HEK293 (cell line): ENCODE measurements around the gene POLR1D.

ENCODE experiments used
- GLI4 ChIP-seq: fragments of 450-650 bp; formaldehyde crosslinking; IDR thresholded peaks from 2 replicates; pipeline ENCODE4 v1.5.1; 2016; ENCODE audit warnings: missing biosample characterization, missing genetic modification characterization
- IKZF3 ChIP-seq: fragments of 450-650 bp; IDR thresholded peaks from 2 replicates; pipeline ENCODE4 v1.5.0; 2018; ENCODE audit warnings: missing biosample characterization, mild to moderate bottlenecking, missing genetic modification characterization, moderate library complexity
- PRDM1 ChIP-seq: fragments of 450-650 bp; formaldehyde crosslinking; IDR thresholded peaks from 2 replicates; pipeline ENCODE4; 2016; ENCODE audit warnings: missing biosample characterization, missing genetic modification characterization
- PRDM4 ChIP-seq: fragments of 450-650 bp; formaldehyde crosslinking; IDR thresholded peaks from 2 replicates; pipeline ENCODE4 v1.5.1; 2017; ENCODE audit warnings: missing biosample characterization, missing genetic modification characterization
- TSHZ1 ChIP-seq: fragments of 450-650 bp; formaldehyde crosslinking; IDR thresholded peaks from 2 replicates; pipeline ENCODE4 v1.5.1; 2016; ENCODE audit warnings: missing biosample characterization, missing genetic modification characterization, borderline replicate concordance
- WT1 ChIP-seq: fragments of 450-650 bp; formaldehyde crosslinking; IDR thresholded peaks from 2 replicates; pipeline ENCODE4 v1.5.1; 2016; ENCODE audit warnings: missing biosample characterization, missing genetic modification characterization
- ZEB2 ChIP-seq: fragments of 450-650 bp; formaldehyde crosslinking; IDR thresholded peaks from 2 replicates; pipeline ENCODE4 v1.5.1; 2016; ENCODE audit warnings: missing biosample characterization, missing genetic modification characterization
- ZNF155 ChIP-seq: fragments of 450-650 bp; formaldehyde crosslinking; IDR thresholded peaks from 2 replicates; pipeline ENCODE4 v1.5.1; 2016; ENCODE audit warnings: missing biosample characterization, missing genetic modification characterization
- ZNF2 ChIP-seq: fragments of 450-650 bp; formaldehyde crosslinking; IDR thresholded peaks from 2 replicates; pipeline ENCODE4 v1.5.1; 2016; ENCODE audit warnings: missing biosample characterization, missing genetic modification characterization
- ZNF202 ChIP-seq: fragments of 450-650 bp; formaldehyde crosslinking; IDR thresholded peaks from 2 replicates; pipeline ENCODE4 v1.5.1; 2016; ENCODE audit warnings: missing biosample characterization, missing genetic modification characterization, borderline replicate concordance
- ZNF280C ChIP-seq: fragments of 450-650 bp; formaldehyde crosslinking; IDR thresholded peaks from 2 replicates; pipeline ENCODE4 v1.5.1; 2016; ENCODE audit warnings: missing biosample characterization, missing genetic modification characterization
- ZNF311 ChIP-seq: fragments of 450-650 bp; formaldehyde crosslinking; IDR thresholded peaks from 2 replicates; pipeline ENCODE4 v1.5.1; 2017; ENCODE audit warnings: missing biosample characterization, missing genetic modification characterization, borderline replicate concordance
- ZNF335 ChIP-seq: fragments of 450-650 bp; formaldehyde crosslinking; conservative IDR thresholded peaks from 2 replicates; pipeline ENCODE4 v1.5.1; 2016; ENCODE audit warnings: missing biosample characterization, missing genetic modification characterization
- ZNF354C ChIP-seq: fragments of 450-650 bp; formaldehyde crosslinking; IDR thresholded peaks from 2 replicates; pipeline ENCODE4 v1.5.1; 2016; ENCODE audit warnings: missing biosample characterization, missing genetic modification characterization, low read depth, borderline replicate concordance
- ZNF398 ChIP-seq: fragments of 450-650 bp; formaldehyde crosslinking; IDR thresholded peaks from 2 replicates; pipeline ENCODE4 v1.5.1; 2017; ENCODE audit warnings: missing biosample characterization, missing genetic modification characterization
- ZNF488 ChIP-seq: fragments of 450-650 bp; formaldehyde crosslinking; IDR thresholded peaks from 2 replicates; pipeline ENCODE4 v1.5.1; 2016; ENCODE audit warnings: missing biosample characterization, missing genetic modification characterization
- ZNF501 ChIP-seq: fragments of 450-650 bp; formaldehyde crosslinking; IDR thresholded peaks from 2 replicates; pipeline ENCODE4 v1.5.1; 2016; ENCODE audit warnings: missing biosample characterization, missing genetic modification characterization
- ZNF529 ChIP-seq: fragments of 450-650 bp; formaldehyde crosslinking; IDR thresholded peaks from 2 replicates; pipeline ENCODE4 v1.5.1; 2017; ENCODE audit warnings: missing genetic modification characterization, missing biosample characterization; ENCODE audit not compliant: insufficient replicate concordance
- ZNF623 ChIP-seq: fragments of 450-650 bp; formaldehyde crosslinking; IDR thresholded peaks from 2 replicates; pipeline ENCODE4 v1.5.1; 2016; ENCODE audit warnings: missing biosample characterization, missing genetic modification characterization
- ZNF629 ChIP-seq: fragments of 450-650 bp; formaldehyde crosslinking; IDR thresholded peaks from 2 replicates; pipeline ENCODE4 v1.5.1; 2017; ENCODE audit warnings: missing biosample characterization, missing genetic modification characterization
- ZNF639 ChIP-seq: fragments of 450-650 bp; formaldehyde crosslinking; IDR thresholded peaks from 2 replicates; pipeline ENCODE4 v1.5.1; 2016; ENCODE audit warnings: missing biosample characterization, missing genetic modification characterization
- ZNF658 ChIP-seq: fragments of 450-650 bp; formaldehyde crosslinking; IDR thresholded peaks from 2 replicates; pipeline ENCODE4; 2016; ENCODE audit warnings: missing biosample characterization, missing genetic modification characterization
- ZNF660 ChIP-seq: fragments of 450-650 bp; IDR thresholded peaks from 2 replicates; pipeline ENCODE4 v1.5.1; 2018; ENCODE audit warnings: missing biosample characterization, mild to moderate bottlenecking, missing genetic modification characterization
- ZNF843 ChIP-seq: fragments of 450-650 bp; formaldehyde crosslinking; IDR thresholded peaks from 2 replicates; pipeline ENCODE4 v1.5.1; 2016; ENCODE audit warnings: missing biosample characterization, missing genetic modification characterization
- ZSCAN18 ChIP-seq: fragments of 450-650 bp; formaldehyde crosslinking; IDR thresholded peaks from 2 replicates; pipeline ENCODE4 v1.5.1; 2016; ENCODE audit warnings: missing biosample characterization, missing genetic modification characterization

POLR1D gene

GRCh38 chr13:27621116-27621365 lies 651 bp upstream of the POLR1D start (continued):
- TF ChIP-seq ZNF658 (tag by site-specific recombination) (no peak), ZNF639 (tag by site-specific recombination) (no peak), ZNF2 (0 out of 2 replicates have a peak, but pooled peaks have one; percentile 9), WT1 (tag by site-specific recombination) (0 out of 2 replicates have a peak, but pooled peaks have one; percentile 53), TSHZ1 (tag by site-specific recombination) (no peak), GLI4 (tag by site-specific recombination) (no peak), ZNF354C (tag by site-specific recombination) (no peak), ZNF501 (0 out of 2 replicates have a peak, but pooled peaks have one; percentile 43), ZNF280C (tag by site-specific recombination) (no peak), ZNF335 (tag by site-specific recombination) (peak; percentile 39; the same call in 1 of the 2 replicates), ZNF202 (tag by site-specific recombination) (no peak), ZNF398 (tag by site-specific recombination) (0 out of 2 replicates have a peak, but pooled peaks have one; percentile 21), ZNF629 (tag by site-specific recombination) (0 out of 2 replicates have a peak, but pooled peaks have one; percentile 15), IKZF3 (tag by site-specific recombination) (0 out of 2 replicates have a peak, but pooled peaks have one; percentile 0), PRDM4 (tag by site-specific recombination) (no peak), ZNF843 (tag by site-specific recombination) (no peak), ZEB2 (peak; percentile 93; the same call in 1 of the 2 replicates), ZNF155 (tag by site-specific recombination) (no peak), ZSCAN18 (tag by site-specific recombination) (0 out of 2 replicates have a peak, but pooled peaks have one; percentile 4), ZNF660 (no peak), ZNF488 (tag by site-specific recombination) (no peak), PRDM1 (tag by site-specific recombination) (peak; percentile 96), ZNF529 (tag by site-specific recombination) (no peak), ZNF623 (tag by site-specific recombination) (peak; percentile 5; the same call in 1 of the 2 replicates), ZNF311 (no peak)
